HUES64 (cell line): ENCODE measurements around the gene HOXB8.

Experiments used
- H3K27ac ChIP-seq: 2 replicates; pipeline ENCODE4 v1.7.0; 2013; ENCODE audit warnings: low read depth, low read length, inconsistent platforms
- H3K27me3 ChIP-seq: 2 replicates; pipeline ENCODE4 v1.6.1; 2013; ENCODE audit warnings: mild to moderate bottlenecking, low read length; ENCODE audit not compliant: insufficient read depth
- H3K36me3 ChIP-seq: 2 replicates; pipeline ENCODE4 v1.6.1; 2013; ENCODE audit warnings: mild to moderate bottlenecking, low read length; ENCODE audit not compliant: insufficient read depth
- H3K4me1 ChIP-seq: 2 replicates; pipeline ENCODE4 v1.6.1; 2013; ENCODE audit warnings: mild to moderate bottlenecking, low read length, moderate library complexity; ENCODE audit not compliant: insufficient read depth
- H3K4me3 ChIP-seq: 2 replicates; pipeline ENCODE4 v1.5.1; 2013; ENCODE audit warnings: mild to moderate bottlenecking, low read length, moderate library complexity
- H3K9ac ChIP-seq: 2 replicates; pipeline ENCODE4 v1.6.1; 2013; ENCODE audit warnings: mild to moderate bottlenecking, low read depth, low read length
- H3K9me3 ChIP-seq: 2 replicates; pipeline ENCODE4 v1.6.1; 2013; ENCODE audit warnings: low read depth, low read length; ENCODE audit not compliant: insufficient read depth
- WGBS: fragments of 150-250, 120-280 bp; methylation state at CpG from one replicate; pipeline ENCODE4 v1.1.7; 2013; ENCODE audit warnings: missing lambda C conversion rate; 5-methylcytosine and 5-hydroxymethylcytosine counted together

HOXB8 gene

DNA sequence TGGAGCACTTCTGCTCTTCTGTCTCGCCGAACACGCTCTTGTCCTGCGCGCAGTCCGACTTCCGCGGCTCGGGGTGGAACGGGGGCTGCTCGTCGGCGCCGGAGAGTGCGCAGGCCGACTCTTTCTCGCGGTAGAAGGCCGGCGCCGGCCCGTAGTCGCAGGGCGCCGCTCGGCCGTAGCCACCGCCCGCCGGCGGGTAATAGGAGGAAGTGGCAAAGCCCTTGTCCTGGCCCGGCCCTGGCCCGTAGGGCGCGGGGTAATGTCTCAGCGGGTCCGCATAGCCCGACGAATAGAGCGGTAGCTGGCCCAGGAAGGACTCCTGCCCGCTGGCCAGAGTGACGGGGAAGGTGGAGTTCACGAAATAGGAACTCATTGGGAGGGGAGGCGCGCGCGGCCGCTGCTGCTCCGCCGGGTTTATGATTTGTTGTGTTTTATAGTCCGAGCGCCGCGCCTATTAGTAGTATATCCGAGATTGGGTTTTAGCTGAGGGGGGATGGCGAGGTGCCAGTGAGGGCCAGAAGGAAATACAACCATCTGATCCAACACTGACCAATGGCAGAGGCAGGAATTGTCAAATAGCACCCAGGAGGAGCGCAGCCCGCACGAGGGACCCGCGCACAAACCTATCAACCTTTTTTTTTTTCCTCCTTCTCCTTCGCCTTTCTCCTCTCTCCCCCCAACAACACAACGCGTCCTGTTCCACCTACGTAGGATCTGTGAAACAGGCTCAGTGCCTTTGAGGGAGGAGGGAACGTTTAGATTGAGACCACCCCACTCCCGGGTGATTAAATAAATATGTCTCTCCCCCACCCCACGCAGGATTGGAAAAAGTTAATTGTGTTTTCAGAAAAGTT is 17.1 kb downstream of the HOXB8 start:
- Histone ChIP-seq H3K9me3 (no peaks in the 10 kb centered on the region), H3K27me3 (peaks cover 100% of the 10 kb centered on the region), H3K27ac (no peak overlapping the region), H3K9ac (no peak overlapping the region), H3K4me3 (no peak overlapping the region), H3K4me1 (peaks cover 15% of the 10 kb centered on the region), H3K36me3 (no peaks in the 10 kb centered on the region)
- 2% methylated on average over 64 of the region's 68 CpGs for WGBS

DNA sequence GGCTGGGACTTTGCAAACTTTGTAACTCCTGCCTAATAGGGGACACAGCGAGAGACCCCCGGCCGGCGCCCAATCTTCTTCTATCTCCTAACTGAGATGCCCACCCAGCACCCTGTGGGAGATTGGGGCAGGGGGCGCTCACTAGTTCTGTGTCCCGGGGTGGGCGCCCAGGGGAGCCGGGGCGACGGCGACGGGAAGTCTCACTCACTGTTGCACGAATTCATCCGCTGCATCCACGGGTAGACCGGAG is 17.6 kb downstream of the HOXB8 start:
- Histone ChIP-seq H3K9me3 (no peaks in the 10 kb centered on the region), H3K4me1 (peaks cover 15% of the 10 kb centered on the region), H3K27me3 (peaks cover 100% of the 10 kb centered on the region), H3K27ac (no peak overlapping the region), H3K36me3 (no peaks in the 10 kb centered on the region), H3K9ac (no peak overlapping the region), H3K4me3 (no peak overlapping the region)
- WGBS, result 3% methylated on average over 16 of the region's 16 CpGs

- Histone ChIP-seq H3K9ac (no peak overlapping the region), H3K4me3 (no peak overlapping the region), H3K27me3 (peaks cover 100% of the 10 kb centered on the region), H3K9me3 (no peaks in the 10 kb centered on the region), H3K4me1 (peaks cover 15% of the 10 kb centered on the region), H3K27ac (no peak overlapping the region), H3K36me3 (no peaks in the 10 kb centered on the region)
- 5% methylated on average over 24 of the region's 26 CpGs for WGBS
These were observed 18.2 kb downstream of the HOXB8 start for GRCh38 chr17:48596735-48597527.

DNA sequence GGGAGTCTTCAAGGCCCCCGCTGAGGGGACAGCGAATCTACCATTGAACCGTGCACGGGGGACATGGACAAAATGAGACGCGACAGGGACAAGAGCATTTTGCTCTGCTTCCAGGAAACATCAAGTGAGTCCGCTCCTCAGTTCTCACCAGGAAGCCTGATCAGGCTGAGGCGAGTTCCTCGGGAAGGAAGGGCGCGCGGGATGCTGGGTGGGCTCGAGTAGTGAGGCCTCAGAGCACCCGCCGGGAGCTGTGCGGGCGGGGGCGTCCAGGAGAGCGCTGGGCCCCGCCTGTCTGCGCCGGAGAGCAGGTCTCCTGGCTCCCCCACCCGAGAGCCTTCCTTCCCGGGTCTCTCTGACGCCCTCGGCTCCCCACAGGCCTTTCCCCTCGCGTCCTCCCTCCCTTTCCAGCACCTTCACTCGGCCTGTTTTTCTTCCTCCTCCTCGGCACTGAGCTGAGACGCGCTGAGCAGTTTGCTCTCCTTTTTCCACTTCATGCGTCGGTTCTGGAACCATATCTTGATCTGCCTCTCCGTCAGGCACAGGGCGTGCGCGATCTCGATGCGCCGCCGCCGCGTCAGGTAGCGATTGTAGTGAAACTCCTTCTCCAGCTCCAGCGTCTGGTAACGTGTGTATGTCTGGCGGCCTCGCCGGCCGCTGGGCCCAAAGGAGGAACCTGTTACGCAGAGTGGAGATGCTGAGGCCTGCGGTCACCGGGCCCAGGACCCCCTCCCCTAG is 18.9 kb downstream of the HOXB8 start:
- Histone ChIP-seq H3K4me1 (peaks cover 15% of the 10 kb centered on the region), H3K27me3 (peaks cover 100% of the 10 kb centered on the region), H3K4me3 (no peak overlapping the region), H3K27ac (no peak overlapping the region), H3K36me3 (no peaks in the 10 kb centered on the region), H3K9me3 (no peaks in the 10 kb centered on the region), H3K9ac (no peak overlapping the region)
- 2% methylated on average over 54 of the region's 54 CpGs for WGBS

DNA sequence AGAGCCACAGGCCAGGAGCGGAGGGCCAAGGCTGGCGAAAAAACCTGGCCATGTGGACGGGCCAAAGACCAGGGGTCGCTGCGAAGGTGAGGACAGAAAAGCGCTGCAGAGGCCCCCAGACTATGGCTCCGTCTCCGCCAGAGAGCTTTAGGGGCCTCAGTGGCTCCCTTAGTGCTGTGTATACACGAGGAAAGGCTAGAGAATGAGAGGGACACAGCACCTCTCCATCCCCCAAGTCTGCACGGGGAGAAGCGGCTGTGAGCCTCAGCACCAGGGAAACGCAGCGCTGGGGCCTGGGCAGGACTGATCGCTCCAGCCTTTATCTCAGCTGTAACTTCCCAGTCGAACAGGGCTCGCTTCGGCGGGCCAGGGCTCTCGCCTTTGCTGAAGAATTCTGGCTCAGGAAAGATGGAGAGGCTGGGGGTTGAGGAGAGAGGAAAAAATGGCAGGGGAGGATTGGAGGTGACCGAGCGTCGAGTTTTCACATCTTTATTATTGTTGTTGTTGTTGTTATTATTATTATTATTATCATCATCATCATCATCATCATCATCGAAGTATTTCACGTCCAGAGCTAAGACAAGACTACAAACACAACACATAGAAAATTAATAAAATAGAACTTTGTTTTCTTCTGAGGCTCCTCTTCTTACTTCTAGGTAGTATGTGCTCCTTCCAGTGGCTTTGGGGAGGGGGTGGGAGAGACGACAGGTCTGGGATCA is 19.7 kb downstream of the HOXB8 start:
- H3K9ac ChIP-seq, result no peak overlapping the region
- H3K4me1 ChIP-seq, result peaks cover 15% of the 10 kb centered on the region
- peaks cover 100% of the 10 kb centered on the region for H3K27me3 ChIP-seq
- no peak overlapping the region for H3K27ac ChIP-seq
- 8% methylated on average over 20 of the region's 25 CpGs for WGBS
- no peaks in the 10 kb centered on the region for H3K9me3 ChIP-seq
- H3K4me3 ChIP-seq, result no peak overlapping the region
- H3K36me3 ChIP-seq, result no peaks in the 10 kb centered on the region

- H3K36me3 ChIP-seq, result no peaks in the 10 kb centered on the region
- peaks cover 15% of the 10 kb centered on the region for H3K4me1 ChIP-seq
- no peaks in the 10 kb centered on the region for H3K9me3 ChIP-seq
- H3K9ac ChIP-seq, result no peak overlapping the region
- 5% methylated on average over 25 of the region's 25 CpGs for WGBS
- H3K4me3 ChIP-seq, result no peak overlapping the region
- peaks cover 100% of the 10 kb centered on the region for H3K27me3 ChIP-seq
- no peak overlapping the region for H3K27ac ChIP-seq
These were observed 20.4 kb downstream of the HOXB8 start for GRCh38 chr17:48594538-48595277.

GRCh38 chr17:48593840-48594537 is 21.1 kb downstream of the HOXB8 start:
- Histone ChIP-seq H3K4me1 (peaks cover 15% of the 10 kb centered on the region), H3K36me3 (no peaks in the 10 kb centered on the region), H3K27me3 (peaks cover 100% of the 10 kb centered on the region), H3K4me3 (peak overlapping the region; percentile 4; the same call in 1 of the 2 replicates), H3K27ac (no peak overlapping the region), H3K9me3 (no peaks in the 10 kb centered on the region), H3K9ac (no peak overlapping the region)
- WGBS, result 1% methylated on average over 37 of the region's 37 CpGs

- H3K27me3 ChIP-seq, result peaks cover 100% of the 10 kb centered on the region
- peaks cover 15% of the 10 kb centered on the region for H3K4me1 ChIP-seq
- H3K27ac ChIP-seq, result no peak within 1 kb of the TSS
- WGBS, result 2% methylated on average over 50 of the region's 50 CpGs
- H3K4me3 ChIP-seq, result peak within 1 kb of the TSS; percentile 4; the same call in 1 of the 2 replicates
- no peak within 1 kb of the TSS for H3K9ac ChIP-seq
- no peaks in the 10 kb centered on the region for H3K36me3 ChIP-seq
- no peaks in the 10 kb centered on the region for H3K9me3 ChIP-seq
These were observed 21.8 kb downstream of the HOXB8 start, which contains the start of gene HOXB5 for GRCh38 chr17:48593126-48593829. TSS of gene HOXB5 (minus strand) at chr17:48593779. CDS start at chr17:48593682, 97 bp downstream.

DNA sequence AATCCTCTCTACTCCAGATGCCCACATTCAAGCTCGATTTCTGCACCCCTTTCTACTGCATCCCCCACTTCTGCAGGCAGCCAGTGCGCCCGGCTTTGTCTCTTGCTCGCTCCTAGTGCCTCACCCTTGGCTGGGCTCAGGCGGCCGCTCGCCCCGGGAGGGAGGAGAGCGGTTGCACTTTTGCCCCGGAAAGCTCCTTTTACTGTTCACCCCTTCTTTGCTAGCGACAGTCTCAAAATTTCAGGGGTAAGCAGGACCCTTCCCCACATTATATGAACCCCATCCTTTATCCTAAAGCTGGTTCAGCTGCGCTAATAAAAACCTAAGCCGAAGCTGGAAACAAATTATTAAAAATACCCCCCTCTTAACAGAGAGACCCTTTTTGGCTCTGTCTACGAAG is 22.5 kb downstream of the HOXB8 start:
- no peaks in the 10 kb centered on the region for H3K36me3 ChIP-seq
- 13% methylated on average over 14 of the region's 14 CpGs for WGBS
- peaks cover 100% of the 10 kb centered on the region for H3K27me3 ChIP-seq
- no peak overlapping the region for H3K4me3 ChIP-seq
- H3K27ac ChIP-seq, result no peak overlapping the region
- H3K4me1 ChIP-seq, result peaks cover 15% of the 10 kb centered on the region
- H3K9me3 ChIP-seq, result no peaks in the 10 kb centered on the region
- no peak overlapping the region for H3K9ac ChIP-seq
